Inflammatory macrophage (primary cell): Measurements from ENCODE around the gene SORCS1.
"Not testable (repeated sequence)": the region's sequence is repeated elsewhere in the genome, so short reads cannot be mapped to it uniquely, and the experiment has no call there.

Experiments used
- DNase-seq, 2 donors: peaks; one replicate each; pipeline ENCODE4 v3.0.0-alpha.2; 2020 to 2022

Gene SORCS1

DNA sequence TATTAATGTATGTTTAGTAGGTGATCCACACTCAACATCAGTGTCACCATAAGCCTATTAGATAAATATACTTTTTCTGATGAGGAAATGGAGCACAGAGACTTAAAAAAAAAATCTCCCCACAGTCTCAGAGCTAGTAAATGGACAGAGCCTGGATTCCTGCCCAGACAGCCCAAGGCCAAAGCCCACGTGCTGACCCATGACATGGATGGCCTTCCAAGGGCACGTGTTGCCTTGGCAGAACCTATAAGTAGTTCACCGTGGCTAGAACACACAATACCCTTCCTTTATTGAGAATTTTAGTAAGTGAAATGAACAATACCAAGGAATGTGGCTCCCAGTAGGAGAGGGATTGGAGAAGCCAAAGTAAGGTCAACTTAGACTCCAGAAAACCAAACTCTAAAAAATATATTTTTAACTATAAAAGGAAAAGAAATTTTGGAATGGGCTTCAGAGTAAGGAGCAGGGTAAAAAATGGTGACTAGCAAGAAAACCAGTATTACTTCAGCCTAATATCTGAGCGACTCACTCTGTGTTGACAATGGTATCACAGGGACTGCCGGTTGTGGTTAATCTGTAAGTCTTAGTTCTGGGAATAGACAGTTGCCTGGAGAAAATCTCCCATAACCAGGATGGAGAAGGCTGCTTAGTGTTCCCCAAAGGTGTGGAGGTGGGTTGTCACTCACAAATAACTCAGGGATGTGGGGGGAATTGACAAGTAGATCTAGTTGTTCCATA is 223.0 kb downstream of the SORCS1 start:
- DNase-seq = no peak

- DNase-seq = peak in 1 of 2 donors; percentile 22
These were observed 226.0 kb downstream of the SORCS1 start for GRCh38 chr10:106938513-106938912.

DNA sequence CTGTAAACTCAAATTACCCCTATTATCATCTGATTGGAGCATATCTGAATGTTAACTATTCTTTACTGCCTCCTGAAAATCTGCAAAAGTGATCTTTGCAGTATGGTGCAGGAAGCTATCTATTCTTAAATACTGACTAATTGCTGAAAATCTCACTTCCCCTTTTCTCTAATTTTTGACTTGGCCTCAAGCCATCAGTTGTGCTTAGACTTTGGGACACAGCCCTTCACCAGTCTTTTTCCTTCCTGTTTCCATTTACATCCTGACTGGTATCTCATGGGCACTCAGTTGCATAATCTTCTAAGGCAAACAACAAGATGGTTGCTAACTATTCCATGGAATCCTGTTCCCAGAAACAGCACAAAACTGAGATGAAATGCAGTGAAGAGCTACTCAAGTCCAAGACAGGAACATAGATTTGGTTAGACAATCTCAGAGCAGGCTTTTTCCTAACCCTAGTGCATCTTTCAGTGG is 228.5 kb downstream of the SORCS1 start:
- DNase-seq = peak; percentile 84 to 94

- DNase-seq = no peak
These were observed 232.7 kb downstream of the SORCS1 start for GRCh38 chr10:106931853-106932249.

DNA sequence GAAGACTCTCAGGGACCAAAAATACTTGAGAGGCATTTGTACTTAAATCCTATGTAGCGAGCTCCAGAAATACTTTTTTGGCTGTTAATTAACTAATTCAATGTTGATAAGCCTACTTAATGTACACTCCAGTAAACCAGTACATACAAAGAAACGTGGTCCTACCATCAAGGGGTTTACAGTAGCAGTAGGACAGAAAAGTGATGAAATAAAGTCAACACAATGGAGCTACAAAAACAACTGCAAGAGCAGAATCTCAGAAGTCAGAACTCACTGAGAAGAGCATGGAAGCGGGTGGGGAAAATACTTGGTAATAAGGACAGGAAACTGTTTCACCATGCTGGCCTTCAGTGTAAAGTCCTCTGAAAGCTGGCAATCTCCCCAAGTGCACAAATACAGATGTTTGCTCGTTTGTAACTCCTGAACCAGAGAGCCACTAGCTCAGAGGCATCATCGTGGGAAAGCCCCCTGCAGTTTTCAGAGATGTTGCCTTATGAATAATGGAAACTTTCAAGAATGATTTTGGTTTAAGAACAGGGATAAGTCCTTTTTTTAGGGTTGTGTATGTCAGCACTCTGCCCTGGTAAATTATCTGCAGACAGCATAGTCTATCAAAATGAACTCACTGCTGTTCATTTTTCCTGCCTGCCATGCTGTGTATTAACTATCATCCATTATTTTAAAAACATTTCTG is 233.2 kb downstream of the SORCS1 start:
- DNase-seq = peak; percentile 10 to 47

DNA sequence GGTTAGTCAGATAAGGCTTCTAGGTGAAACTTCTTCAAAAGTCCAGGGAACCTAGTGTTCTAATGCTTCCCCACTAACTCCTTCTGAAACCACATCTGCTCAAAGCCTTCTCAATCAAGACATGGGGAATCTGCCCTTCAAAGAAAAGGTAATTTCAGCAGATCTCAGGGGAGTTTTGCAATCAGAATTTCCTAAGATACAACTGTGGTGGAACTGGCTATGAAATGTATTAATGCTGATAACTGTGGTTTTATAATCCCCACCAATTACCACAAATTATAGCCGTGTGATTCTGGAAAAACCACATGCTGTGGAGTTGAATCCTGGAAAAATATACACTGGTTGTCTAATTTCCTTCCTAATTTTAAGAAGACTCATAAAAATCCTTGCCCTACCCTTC is 233.8 kb downstream of the SORCS1 start:
- DNase-seq = peak; percentile 49 to 57

- no peak for DNase-seq
These were observed 235.1 kb downstream of the SORCS1 start for GRCh38 chr10:106929291-106929895.

- DNase-seq = not testable (repeated sequence)
These were observed 236.4 kb downstream of the SORCS1 start for GRCh38 chr10:106928151-106928550.

- no peak for DNase-seq
These were observed 239.3 kb downstream of the SORCS1 start for GRCh38 chr10:106925191-106925590.

- DNase-seq = no peak
These were observed 244.0 kb downstream of the SORCS1 start for GRCh38 chr10:106920538-106920937.

GRCh38 chr10:106919871-106920282 is 244.6 kb downstream of the SORCS1 start:
- peak in 1 of 2 donors; percentile 34 for DNase-seq

DNA sequence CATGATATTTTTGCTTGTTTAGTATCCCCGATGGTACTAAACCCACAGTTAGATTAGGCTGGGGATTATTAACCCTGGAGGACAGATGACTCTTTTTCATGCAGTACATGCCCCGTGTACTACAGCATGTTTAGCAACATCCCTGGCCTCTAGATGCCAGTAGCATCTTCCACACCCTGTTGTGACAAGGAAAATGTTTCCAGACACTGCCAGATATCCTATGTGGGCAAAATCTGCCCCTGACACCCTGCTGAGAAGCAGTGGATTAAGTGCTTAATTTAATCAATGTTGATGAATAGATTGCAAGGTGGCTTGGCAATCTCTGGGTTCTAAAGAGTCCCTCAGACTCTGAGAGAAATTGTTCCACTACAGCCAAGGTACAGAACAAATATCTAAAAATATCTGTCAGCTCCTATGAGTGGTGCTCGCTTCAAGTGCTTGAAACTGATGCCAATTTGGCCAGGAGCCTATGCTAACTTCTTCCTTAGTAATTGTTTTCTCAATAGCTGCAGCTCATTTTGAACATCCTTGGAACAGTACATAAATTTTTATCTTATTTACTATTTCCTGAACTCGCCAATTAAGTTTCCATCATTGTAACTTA is 247.0 kb downstream of the SORCS1 start:
- DNase-seq = no peak

- no peak for DNase-seq
These were observed 250.5 kb downstream of the SORCS1 start for GRCh38 chr10:106914016-106914415.

DNA sequence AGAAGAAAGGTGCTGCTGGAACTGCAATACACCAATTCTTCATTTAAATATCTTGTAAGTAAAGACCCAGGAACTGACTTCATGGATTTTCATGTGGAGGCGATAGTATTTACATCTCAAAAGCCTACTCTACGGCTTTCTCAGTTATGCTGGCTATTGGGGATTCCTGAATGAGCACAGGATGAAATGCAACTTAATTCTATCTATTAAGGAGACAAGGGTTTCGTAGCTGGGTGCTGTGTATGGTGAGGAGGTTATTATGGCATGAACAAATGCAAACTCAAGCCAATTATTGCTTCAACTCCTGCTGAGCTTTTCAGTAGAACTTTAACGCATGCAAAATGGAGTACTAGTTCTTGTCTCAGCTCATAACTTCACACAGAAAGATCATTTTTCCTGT is 251.2 kb downstream of the SORCS1 start:
- no peak for DNase-seq

DNA sequence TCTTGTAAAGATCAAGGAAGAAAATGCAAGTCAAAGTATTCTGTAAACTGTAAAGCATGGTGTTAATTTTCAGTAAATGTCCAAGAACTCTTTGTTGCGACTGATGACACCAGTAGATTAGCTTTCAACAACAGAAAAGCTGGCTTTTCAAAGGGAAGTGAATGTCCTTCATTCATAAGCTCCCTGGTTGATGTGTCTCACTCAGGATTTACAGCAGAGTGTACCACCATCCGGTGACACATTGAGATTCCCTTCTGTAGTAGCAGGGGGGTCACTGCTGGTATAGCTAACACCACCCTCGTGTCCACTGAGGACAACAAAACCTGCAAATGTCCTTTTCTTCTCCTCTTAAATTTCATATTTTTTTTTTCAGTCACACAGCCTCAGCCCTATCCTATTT is 253.4 kb downstream of the SORCS1 start:
- DNase-seq = no peak

DNA sequence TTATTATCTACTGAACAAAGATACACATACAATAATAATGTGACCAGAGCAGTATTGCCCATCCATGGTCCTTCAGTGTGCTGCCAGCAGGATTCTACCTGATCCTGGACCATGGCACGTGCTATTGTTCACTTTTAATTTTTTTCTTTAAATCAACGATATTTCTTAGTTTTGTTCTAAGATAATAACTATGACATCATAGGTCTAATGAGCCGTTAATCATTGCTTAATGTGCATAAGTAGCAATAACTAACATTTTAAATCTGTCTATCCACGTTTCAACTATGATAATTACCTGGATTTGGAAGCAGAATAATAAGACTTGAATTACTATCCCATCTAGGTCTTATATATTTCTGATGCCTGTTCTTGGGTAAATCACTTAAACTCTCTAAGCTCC is 253.8 kb downstream of the SORCS1 start:
- DNase-seq = no peak

GRCh38 chr10:106908225-106908624 is 256.3 kb downstream of the SORCS1 start:
- no peak for DNase-seq

- no peak for DNase-seq
These were observed 260.3 kb downstream of the SORCS1 start for GRCh38 chr10:106904209-106904608.

GRCh38 chr10:106903180-106903579 is 261.3 kb downstream of the SORCS1 start:
- no peak for DNase-seq

DNA sequence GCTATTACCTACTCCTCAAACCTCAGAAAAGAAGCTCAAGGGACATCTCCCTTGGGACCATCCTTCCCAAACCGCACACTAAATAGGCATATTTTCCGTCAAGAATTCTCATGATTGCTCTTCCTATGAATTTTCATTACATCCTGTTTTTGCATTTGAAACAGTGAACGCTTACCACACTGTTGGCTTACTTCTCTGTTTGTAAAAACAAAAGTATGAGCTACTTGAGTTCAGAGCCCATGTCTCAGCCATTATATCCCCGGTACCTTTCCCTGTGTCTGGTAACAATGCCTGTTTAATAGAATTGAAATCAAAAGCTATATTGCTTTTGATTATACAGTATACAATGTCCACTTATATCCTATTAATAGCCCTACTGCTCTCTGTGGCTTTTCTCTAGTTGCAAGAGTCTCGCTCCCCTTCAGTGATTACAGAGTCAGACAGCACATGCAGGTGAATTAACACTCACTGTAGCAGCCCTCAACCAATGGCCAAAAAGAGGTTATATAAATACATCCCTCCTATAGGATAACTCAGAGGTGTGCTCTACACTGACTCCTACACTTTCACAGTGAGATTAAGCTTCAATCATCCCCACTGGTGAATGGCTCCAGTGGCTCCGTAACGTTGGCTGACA is 264.4 kb downstream of the SORCS1 start:
- peak; percentile 14 to 51 for DNase-seq

DNA sequence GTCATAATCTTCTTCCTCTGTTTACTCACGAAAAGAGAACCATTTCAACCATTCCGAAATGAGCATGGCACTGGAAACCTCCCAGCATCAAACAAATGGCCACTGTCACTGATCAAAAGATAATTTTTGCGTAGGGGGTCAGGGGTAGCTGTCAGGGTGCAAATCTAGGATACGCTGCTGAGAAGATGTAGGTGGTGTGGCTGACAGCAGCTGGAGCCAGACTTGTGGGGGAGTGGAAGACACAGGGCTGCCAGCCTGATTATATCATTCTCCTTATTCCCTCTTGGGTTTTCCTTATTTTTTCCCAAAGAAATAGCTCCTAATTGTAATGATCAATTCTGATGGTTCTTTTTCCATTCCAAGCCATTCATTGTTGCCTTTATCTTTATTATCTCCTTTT is 266.1 kb downstream of the SORCS1 start:
- DNase-seq = no peak

DNA sequence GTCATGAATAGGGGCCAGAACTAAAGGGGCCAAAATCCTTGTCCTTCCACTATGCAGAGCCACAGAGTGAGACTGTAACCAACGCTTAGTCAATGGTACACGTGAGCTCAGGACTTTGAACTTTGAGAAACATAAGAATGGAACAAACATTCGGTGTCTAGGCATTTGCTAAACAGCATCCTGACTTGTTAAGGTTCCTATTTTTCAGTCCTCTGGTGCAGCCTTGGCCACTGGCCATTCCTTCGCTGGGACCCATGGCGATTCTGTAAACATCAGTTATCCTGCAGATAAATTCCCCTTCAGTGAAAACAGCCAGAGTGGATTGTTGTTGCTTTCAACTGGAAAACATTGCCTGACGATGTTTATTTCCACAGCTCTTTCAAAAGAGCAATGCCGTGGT is 266.8 kb downstream of the SORCS1 start:
- no peak for DNase-seq

- DNase-seq = no peak
These were observed 269.8 kb downstream of the SORCS1 start for GRCh38 chr10:106894692-106895091.
